ENCODE data around the gene POLR2F.
"Not testable (repeated sequence)": the region's sequence is repeated elsewhere in the genome, so short reads cannot be mapped to it uniquely, and the experiment has no call there.

Gene POLR2F

GRCh38 chr22:37924386-37925065, 29.0 kb upstream of the POLR2F start:
- in situ Hi-C loops (cut with HindIII; ENCODE audit: low sequenced_read_pairs): no loop called here

DNA sequence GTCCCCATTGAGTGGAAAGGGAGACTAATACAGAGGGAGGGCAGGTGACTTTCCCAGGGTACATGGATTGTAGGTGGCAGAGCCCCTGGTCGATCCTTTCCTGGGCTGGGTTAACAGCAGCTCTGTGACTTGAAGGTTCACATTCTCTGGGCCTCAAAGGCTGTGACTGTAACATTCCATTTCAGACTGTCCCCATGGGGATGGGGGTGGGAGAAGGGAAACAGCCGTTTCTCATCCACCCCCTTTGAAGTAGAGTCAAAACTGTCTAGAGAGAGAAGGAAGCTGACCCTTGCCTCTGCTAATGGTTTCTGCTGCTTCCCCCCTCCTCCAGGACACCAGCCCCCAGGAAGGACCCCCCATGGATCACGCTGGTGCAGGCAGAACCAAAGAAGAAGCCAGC, 28.2 kb upstream of the POLR2F start:
- in situ Hi-C loops (cut with HindIII; ENCODE audit: low sequenced_read_pairs): no loop called here

GRCh38 chr22:37925767-37926166, 27.7 kb upstream of the POLR2F start:
- in situ Hi-C loops (cut with HindIII; ENCODE audit: low sequenced_read_pairs): no loop called here

DNA sequence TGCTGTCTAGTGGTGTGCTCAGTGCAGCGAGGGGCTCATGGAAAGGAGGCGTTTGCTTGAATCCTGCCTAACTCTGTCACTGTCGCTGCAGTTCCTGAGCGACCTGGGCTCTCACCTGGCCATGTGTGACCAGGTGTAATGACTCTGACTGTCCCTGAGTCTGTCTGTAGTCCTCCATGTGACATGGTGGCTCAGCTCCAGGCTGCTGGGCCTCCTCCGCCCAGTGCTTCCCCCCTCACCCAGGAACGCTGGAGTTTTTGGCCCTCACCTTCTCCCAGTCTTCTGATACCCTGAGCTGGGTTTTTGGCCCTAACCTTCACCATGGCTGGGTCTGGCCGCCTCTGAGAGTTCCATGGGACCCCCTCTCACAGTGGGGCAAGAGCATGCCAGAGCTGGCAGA, 27.1 kb upstream of the POLR2F start:
- in situ Hi-C loops (cut with HindIII; ENCODE audit: low sequenced_read_pairs): no loop called here

GRCh38 chr22:37926771-37927636, 26.5 kb upstream of the POLR2F start:
- in situ Hi-C loops (cut with HindIII; ENCODE audit: low sequenced_read_pairs): no loop called here

DNA sequence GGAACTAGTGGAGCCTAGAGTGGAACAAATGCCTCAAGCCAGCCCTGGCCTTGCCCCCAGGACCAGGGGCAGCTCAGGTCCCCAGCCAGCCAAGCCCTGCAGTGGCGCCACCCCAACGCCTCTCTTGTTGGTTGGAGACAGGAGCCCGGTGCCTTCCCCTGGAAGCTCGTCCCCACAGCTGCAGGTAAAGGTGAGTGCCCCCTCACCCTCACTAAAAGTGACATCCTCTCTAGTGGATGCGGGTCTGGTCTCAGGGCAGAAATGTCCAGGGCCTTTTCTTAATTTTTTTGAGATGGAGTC, 25.9 kb upstream of the POLR2F start:
- in situ Hi-C loops (cut with HindIII; ENCODE audit: low sequenced_read_pairs): no loop called here

- in situ Hi-C loops (cut with HindIII; ENCODE audit: low sequenced_read_pairs): no loop called here
These were observed 24.1 kb upstream of the POLR2F start for GRCh38 chr22:37929390-37929789.

GRCh38 chr22:37930270-37930951, 23.1 kb upstream of the POLR2F start:
- in situ Hi-C loops (cut with HindIII; ENCODE audit: low sequenced_read_pairs): no loop called here

DNA sequence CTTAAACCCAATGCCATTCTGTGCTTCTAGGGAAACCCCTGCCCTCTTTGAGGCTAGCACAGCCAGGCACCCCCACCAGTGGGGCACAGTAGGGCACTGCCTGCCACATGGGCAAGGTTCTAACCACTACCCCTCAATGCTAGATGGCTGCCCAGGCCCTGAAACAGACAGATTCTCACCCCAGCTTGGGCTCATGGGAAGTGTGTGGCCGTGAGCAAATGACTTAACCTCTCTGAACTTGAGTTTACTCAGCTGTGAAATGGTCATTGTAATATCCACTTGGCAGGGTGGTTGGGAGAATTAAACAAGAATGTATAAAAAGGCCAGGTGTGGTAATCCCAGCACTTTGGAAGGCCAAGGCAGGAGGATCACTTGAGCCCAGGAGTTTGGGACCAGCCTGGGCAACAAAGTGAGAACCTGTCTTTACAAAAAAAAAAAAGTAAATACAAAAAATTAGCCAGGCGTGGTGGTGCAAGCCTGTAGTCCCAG, 22.5 kb upstream of the POLR2F start:
- in situ Hi-C loops (cut with HindIII; ENCODE audit: low sequenced_read_pairs): no loop called here

DNA sequence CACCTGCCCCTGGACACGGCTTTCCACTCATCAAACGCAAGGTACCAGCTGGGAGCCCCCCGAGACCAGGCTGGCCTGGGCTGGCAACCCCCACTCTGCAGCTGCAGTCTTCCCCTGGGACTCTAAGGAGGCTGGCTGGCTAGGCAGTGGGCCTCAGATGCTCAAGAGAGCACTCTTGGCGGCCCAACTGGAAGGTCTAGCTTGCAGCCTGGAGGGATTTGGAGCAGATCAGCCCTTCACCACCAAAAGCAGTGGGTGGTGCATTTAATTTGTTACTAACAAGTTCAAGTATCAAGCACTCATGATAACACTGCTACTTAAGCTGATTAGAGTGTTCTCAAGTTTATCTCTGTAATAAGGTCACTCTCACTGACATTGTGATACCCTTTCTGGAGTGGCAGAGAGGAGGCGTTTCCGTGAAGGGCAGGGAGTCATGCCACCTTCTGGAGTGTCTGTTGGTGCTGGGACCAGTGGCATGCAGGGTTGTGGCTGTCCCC, 21.6 kb upstream of the POLR2F start:
- in situ Hi-C loops (cut with HindIII; ENCODE audit: low sequenced_read_pairs): no loop called here

- in situ Hi-C loops (cut with HindIII; ENCODE audit: low sequenced_read_pairs): no loop called here
These were observed 21.1 kb upstream of the POLR2F start for GRCh38 chr22:37932401-37932800.

DNA sequence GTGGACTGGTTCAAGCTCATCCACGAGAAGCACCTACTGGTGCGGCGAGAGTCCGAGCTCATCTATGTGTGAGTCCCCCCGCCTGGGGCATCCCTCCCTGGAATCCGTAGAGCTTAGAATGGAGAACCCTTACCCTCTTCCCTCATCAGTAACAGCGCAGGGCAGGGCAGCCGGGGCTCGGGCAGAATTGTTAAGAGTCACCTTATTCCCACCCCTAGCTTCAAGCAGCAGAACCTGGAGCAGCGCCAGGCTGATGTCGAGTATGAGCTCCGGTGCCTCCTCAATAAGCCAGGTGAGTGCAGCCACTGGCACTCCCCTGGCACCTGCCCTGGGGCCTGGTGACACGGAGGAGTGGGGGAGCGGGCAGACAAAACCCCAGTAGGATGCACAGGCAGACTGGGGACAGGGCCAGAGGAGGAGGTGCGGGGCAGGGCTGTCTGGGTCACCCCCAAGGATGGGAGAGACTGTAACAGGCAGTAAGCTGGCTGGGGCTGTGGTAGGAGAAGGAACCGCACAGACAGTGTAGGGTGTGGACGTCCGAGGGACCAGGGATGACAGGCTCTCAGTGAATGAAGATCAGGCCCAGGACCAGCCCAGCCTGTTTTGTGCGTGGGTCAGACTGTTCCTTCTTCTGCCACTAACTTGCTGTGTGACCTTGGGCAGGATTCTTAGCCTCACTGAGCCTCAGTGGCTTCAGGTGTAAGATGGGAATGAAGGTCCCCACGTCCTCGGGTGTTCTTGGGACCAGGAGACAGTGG, 20.5 kb upstream of the POLR2F start:
- in situ Hi-C loops (cut with HindIII; ENCODE audit: low sequenced_read_pairs): no loop called here

DNA sequence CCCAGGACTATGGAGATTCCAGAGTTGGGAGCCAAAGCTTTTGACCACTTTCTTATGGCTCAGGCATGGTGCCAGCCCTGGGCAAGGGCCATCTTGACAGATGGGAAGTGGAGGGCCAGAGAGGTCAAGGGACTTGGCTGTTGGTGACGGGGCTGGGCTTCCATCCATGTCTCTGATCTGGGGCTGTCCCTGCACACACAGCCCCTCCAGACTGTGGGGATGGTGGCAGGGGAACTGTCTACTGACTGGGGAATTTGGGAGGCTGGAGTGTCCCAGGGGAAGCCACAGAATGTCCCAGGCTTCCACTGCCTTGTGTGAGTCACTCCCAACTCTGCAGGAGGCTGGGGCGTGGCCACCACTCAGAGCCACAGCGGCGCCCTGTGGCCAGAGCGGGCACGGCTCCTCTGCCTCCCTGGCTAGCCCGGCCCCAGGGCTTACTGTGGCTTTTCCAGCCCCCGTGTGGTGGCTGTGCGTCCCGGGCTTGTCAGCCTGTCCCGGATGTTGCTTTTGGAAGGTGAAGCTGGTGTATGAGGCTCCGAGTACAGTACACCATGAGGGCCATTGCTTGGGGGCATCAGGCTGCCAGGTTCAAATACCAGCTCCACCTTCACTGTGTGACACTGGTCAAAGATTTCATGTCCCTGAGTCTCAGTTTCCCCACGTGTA, 19.7 kb upstream of the POLR2F start:
- in situ Hi-C loops (cut with HindIII; ENCODE audit: low sequenced_read_pairs): no loop called here

DNA sequence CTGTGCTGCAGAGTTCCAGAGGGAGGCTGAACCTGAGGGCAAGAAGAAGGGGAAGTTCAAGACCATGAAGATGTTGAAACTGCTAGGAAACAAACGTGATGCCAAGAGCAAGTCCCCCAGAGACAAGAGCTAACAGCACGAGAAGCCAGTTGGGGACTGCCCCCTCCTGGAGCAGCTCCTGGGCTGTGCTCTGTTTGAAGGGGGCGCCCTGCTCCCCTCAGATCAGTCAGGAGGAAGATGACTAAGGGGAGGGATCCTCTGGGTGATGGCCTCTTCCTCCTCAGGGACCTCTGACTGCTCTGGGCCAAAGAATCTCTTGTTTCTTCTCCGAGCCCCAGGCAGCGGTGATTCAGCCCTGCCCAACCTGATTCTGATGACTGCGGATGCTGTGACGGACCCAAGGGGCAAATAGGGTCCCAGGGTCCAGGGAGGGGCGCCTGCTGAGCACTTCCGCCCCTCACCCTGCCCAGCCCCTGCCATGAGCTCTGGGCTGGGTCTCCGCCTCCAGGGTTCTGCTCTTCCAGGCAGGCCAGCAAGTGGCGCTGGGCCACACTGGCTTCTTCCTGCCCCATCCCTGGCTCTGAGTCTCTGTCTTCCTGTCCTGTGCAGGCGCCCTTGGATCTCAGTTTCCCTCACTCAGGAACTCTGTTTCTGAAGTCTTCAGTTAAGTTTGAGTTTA, 12.7 kb upstream of the POLR2F start:
- in situ Hi-C loops (cut with HindIII; ENCODE audit: low sequenced_read_pairs): no loop called here

GRCh38 chr22:37942133-37942532, 11.4 kb upstream of the POLR2F start:
- in situ Hi-C loops (cut with HindIII; ENCODE audit: low sequenced_read_pairs): no loop called here

- in situ Hi-C loops (cut with HindIII; ENCODE audit: low sequenced_read_pairs): no loop called here
These were observed 10.2 kb upstream of the POLR2F start for GRCh38 chr22:37943136-37943824.

- in situ Hi-C loops (cut with HindIII; ENCODE audit: low sequenced_read_pairs): no loop called here
These were observed 9.7 kb upstream of the POLR2F start for GRCh38 chr22:37943825-37944198.

GRCh38 chr22:37944423-37944822, 9.1 kb upstream of the POLR2F start:
- in situ Hi-C loops (cut with HindIII; ENCODE audit: low sequenced_read_pairs): not testable (repeated sequence)

GRCh38 chr22:37947142-37947795, 6.2 kb upstream of the POLR2F start:
- in situ Hi-C loops (cut with HindIII; ENCODE audit: low sequenced_read_pairs): not testable (repeated sequence)
